ENCODE measurements around the gene AGT. TPM values are rescaled to one million over a fixed set of nuclear protein-coding genes. Genes with fewer than 3 reads are reported as not detected.
"Not testable (repeated sequence)": the region's sequence is repeated elsewhere in the genome, so short reads cannot be mapped to it uniquely, and the experiment has no call there.

The AGT gene
- total RNA-seq, 1 experiment from 2014 or later, result 1.0 TPM

DNA sequence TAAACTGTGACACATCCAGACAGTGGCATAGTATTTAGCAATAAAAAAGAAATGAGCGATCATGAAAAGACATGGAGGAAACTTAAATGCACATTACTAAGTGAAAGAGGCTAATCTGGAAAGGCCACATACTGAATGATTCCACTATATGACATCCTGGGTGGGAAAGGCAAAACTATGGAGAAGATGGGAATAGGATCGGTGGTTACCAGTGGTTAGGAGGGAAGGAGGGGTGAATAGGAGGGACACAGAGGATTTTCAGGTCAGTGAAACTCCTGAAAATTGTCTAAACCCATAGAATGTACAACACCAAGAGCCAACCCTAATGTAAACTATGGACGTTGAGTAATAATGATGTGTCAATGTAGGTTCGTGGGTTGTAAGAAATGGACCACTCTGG, 13.8 kb downstream of the AGT start (continued):
- TF ChIP-seq AR (CRISPR knock-in tag; IDR thresholded peaks at IDR 0.05) (no peak), CTCF (IDR thresholded peaks at IDR 0.05) (no peak), SMAD3 (CRISPR knock-in tag; IDR thresholded peaks at IDR 0.05; ENCODE audit: borderline replicate concordance) (no peak), PRDM15 (CRISPR knock-in tag; IDR thresholded peaks at IDR 0.05) (no peak), SMAD4 (CRISPR knock-in tag; IDR thresholded peaks at IDR 0.05) (no peak), ZNF416 (CRISPR knock-in tag; IDR thresholded peaks at IDR 0.05) (no peak), ZNF263 (CRISPR knock-in tag; IDR thresholded peaks at IDR 0.05; ENCODE audit: low read depth) (no peak), FOXP4 (CRISPR knock-in tag; IDR thresholded peaks at IDR 0.05) (no peak)
- TF ChIP-seq, protein P1, sequence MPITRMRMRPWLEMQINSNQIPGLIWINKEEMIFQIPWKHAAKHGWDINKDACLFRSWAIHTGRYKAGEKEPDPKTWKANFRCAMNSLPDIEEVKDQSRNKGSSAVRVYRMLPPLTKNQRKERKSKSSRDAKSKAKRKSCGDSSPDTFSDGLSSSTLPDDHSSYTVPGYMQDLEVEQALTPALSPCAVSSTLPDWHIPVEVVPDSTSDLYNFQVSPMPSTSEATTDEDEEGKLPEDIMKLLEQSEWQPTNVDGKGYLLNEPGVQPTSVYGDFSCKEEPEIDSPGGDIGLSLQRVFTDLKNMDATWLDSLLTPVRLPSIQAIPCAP (CRISPR knock-in tag; IDR thresholded peaks at IDR 0.05), result no peak
- TF ChIP-seq, protein P2, sequence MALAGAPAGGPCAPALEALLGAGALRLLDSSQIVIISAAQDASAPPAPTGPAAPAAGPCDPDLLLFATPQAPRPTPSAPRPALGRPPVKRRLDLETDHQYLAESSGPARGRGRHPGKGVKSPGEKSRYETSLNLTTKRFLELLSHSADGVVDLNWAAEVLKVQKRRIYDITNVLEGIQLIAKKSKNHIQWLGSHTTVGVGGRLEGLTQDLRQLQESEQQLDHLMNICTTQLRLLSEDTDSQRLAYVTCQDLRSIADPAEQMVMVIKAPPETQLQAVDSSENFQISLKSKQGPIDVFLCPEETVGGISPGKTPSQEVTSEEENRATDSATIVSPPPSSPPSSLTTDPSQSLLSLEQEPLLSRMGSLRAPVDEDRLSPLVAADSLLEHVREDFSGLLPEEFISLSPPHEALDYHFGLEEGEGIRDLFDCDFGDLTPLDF (CRISPR knock-in tag; IDR thresholded peaks at IDR 0.05), result no peak

- Mint-ChIP-seq H3K27ac (no peak overlapping the region), H3K36me3 (no peaks in the 10 kb centered on the region), H3K9me3 (no peaks in the 10 kb centered on the region), H3K4me3 (no peak overlapping the region), H3K27me3 (ENCODE audit: low read depth) (no peaks in the 10 kb centered on the region), H3K4me1 (peaks cover 17% of the 10 kb centered on the region)
- POLR2A ChIA-PET, result no interaction called here
- no peak for TF ChIP-seq JAZF1 (CRISPR knock-in tag; IDR thresholded peaks at IDR 0.05)
- DNase-seq (ENCODE audit: low spot score) (no peak), ATAC-seq (no peak)
- CTCF ChIA-PET, result no interaction called here
These were observed 14.2 kb downstream of the AGT start for GRCh38 chr1:230699716-230700115.

GRCh38 chr1:230698964-230699363, 15.0 kb downstream of the AGT start:
- ATAC-seq; H3K4me3 Mint-ChIP-seq; POLR2A ChIA-PET; H3K36me3 Mint-ChIP-seq; DNase-seq (ENCODE audit: low spot score); H3K9me3 Mint-ChIP-seq; H3K27ac Mint-ChIP-seq; H3K27me3 Mint-ChIP-seq (ENCODE audit: low read depth): not testable (repeated sequence)
- peaks cover 23% of the 10 kb centered on the region for H3K4me1 Mint-ChIP-seq
- CTCF ChIA-PET, result interaction anchor here (0.6 to 2.7 kb wide), 6 partner anchors 14 to 99 kb away, joined by 3 to 13 read pairs (median 3); partner anchors contain the start of gene AGT
